GM12892 (cell line): Measurements from ENCODE around the gene XRN1.

Source experiments
- POLR2A ChIP-seq: IDR thresholded peaks from 2 replicates; pipeline ENCODE4 v1.6.1; 2011; ENCODE audit warnings: low read depth, low read length, control low read depth
- TAF1 ChIP-seq: IDR thresholded peaks from 2 replicates; pipeline ENCODE4 v1.6.1; 2011; ENCODE audit warnings: low read depth, mild to moderate bottlenecking, control low read depth, low read length, borderline replicate concordance

DNA sequence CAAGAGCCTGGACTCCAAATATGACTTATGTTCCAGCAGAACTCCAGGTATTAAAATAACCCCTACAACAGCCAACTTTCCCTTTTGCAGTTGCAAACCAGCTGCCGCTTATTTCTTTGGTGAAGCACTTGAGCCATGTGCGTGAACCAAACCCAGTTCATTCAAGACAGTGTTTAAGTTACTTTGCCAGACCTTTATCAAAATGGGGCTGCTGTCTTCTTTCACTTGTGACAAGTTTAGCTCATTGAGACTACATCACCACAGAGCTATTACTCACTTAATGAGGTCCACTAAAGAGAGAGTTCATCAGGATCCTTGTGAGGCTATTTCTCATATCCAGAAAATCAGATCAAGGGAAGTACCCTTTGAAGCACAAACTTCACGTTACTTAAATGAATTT, 2.4 kb upstream of the XRN1 start:
- TF ChIP-seq TAF1 (no peak), POLR2A (no peak)
